Natural killer cell (primary cell): ENCODE results near the gene SNCB. TPM values are rescaled to one million over a fixed set of nuclear protein-coding genes. Genes with fewer than 3 reads are reported as not detected.

ENCODE experiments used
- ATAC-seq, 3 donors: fragments of 150-1000 bp in 2 of 3; fragments of 200-7000 bp in 1 of 3; cut with Tn5 transposase; 1 replicate in 1 of 3; 2 replicates in 2 of 3; pipeline ENCODE4 v1.10.0; 2021; ENCODE audit warnings: mild to moderate bottlenecking in 2 of 3, moderate library complexity in 2 of 3
- DNase-seq, 2 donors: peaks; one replicate each; pipeline versions ENCODE4 v3.0.0 to v3.0.0-alpha.2; 2013 to 2021; ENCODE audit warnings: mixed read lengths in 1 of 2
- H3K27ac ChIP-seq: one replicate; pipeline ENCODE4 v1.5.1; 2013; ENCODE audit warnings: mild to moderate bottlenecking, low read length
- H3K27me3 ChIP-seq: one replicate; pipeline ENCODE4 v1.6.1; 2013; ENCODE audit warnings: low read length; ENCODE audit not compliant: control insufficient read depth, insufficient read depth
- H3K36me3 ChIP-seq: one replicate; pipeline ENCODE4 v1.6.1; 2013; ENCODE audit warnings: low read length; ENCODE audit not compliant: control insufficient read depth, insufficient read depth
- H3K4me1 ChIP-seq: one replicate; pipeline ENCODE4 v1.6.1; 2013; ENCODE audit warnings: low read length; ENCODE audit not compliant: control insufficient read depth, insufficient read depth
- H3K4me3 ChIP-seq: one replicate; pipeline ENCODE4 v1.5.1; 2013; ENCODE audit warnings: low read length
- H3K9me3 ChIP-seq: one replicate; pipeline ENCODE4 v1.6.1; 2013; ENCODE audit warnings: low read length; ENCODE audit not compliant: control insufficient read depth, insufficient read depth
- H3K27ac Mint-ChIP-seq, 2 donors: one replicate each; pipeline ENCODE4 v1.8.0; 2022; ENCODE audit warnings: mild to moderate bottlenecking in 2 of 2, mixed read lengths in 2 of 2, moderate library complexity in 1 of 2
- H3K27me3 Mint-ChIP-seq, 2 donors: one replicate each; pipeline ENCODE4 v1.8.0; 2022; ENCODE audit warnings: low read depth in 2 of 2, mixed read lengths in 2 of 2
- H3K36me3 Mint-ChIP-seq: one replicate; pipeline ENCODE4 v1.8.0; 2022; ENCODE audit warnings: mixed read lengths
- H3K4me1 Mint-ChIP-seq, 2 donors: one replicate each; pipeline ENCODE4 v1.8.0; 2022; ENCODE audit warnings: mixed read lengths in 2 of 2
- H3K4me3 Mint-ChIP-seq: one replicate; pipeline ENCODE4 v1.8.0; 2022; ENCODE audit warnings: mild to moderate bottlenecking, moderate library complexity, mixed read lengths
- H3K9me3 Mint-ChIP-seq, 2 donors: one replicate each; pipeline ENCODE4 v1.8.0; 2022; ENCODE audit warnings: mixed read lengths in 2 of 2
- WGBS: methylation state at CpG from one replicate; pipeline ENCODE4 v1.1.7; 2013; ENCODE audit warnings: missing lambda C conversion rate; ENCODE audit not compliant: insufficient coverage; 5-methylcytosine and 5-hydroxymethylcytosine counted together
- intact Hi-C: fragments of 100-400 bp; cut with micrococcal nuclease; formaldehyde crosslinking; loops from one replicate; pipeline ENCODE4 v1.14.2; 2022
- total RNA-seq, 4 donors: library from RNA; stranded (reverse); fragments of 120-200 nt in 1 of 4; gene quantifications; one replicate each; pipeline versions ENCODE4 v1.2.3 to v1.2.4, GENCODE V29; 2013 to 2022
- TF ChIP-seq, protein P1 (sequence below): fragments of 200-600 bp; IDR thresholded peaks from one replicate; pipeline ENCODE4 v1.8.0; 2022; ENCODE audit warnings: antibody characterized with exemption

SNCB gene
- total RNA-seq, 3 donors from 2014 or later (not counting 1 experiment from before 2014, with no cell fraction given): not detected

DNA sequence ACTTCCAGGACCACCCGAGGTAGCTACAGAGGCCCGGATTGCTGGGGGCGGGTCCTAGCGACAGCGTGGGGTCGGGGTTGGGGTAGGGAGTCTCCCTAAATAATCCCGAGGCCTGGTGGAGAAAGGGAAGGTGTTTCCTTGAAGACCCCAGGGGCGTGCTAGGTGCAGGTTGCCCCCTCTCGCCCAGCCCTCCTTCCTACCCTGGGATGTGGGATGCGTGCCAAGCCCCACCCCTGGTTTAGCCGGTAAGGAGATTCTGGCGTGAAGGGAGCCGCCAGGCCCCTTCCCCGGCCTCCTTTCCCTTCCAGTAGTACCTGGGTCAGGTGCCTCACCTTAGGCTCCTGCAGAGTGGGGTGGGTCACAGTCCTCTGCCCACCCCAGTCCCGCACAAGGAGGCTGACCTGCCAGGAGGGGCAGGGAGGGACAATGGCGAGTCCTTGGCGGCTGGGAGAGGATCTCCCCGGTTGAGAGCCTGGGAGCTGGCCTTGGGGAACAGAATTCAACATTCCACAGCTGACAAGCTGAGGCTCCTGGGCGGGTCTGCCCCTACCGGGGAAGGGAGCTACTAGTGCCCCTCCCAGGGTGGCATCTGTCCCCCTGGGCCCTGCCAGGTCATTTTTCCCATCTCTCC, 17.6 kb upstream of the SNCB start:
- H3K9me3 Mint-ChIP-seq: no peaks in the 10 kb centered on the region
- DNase-seq: peak in 1 of 2 donors; percentile 52
- TF ChIP-seq, protein P1, sequence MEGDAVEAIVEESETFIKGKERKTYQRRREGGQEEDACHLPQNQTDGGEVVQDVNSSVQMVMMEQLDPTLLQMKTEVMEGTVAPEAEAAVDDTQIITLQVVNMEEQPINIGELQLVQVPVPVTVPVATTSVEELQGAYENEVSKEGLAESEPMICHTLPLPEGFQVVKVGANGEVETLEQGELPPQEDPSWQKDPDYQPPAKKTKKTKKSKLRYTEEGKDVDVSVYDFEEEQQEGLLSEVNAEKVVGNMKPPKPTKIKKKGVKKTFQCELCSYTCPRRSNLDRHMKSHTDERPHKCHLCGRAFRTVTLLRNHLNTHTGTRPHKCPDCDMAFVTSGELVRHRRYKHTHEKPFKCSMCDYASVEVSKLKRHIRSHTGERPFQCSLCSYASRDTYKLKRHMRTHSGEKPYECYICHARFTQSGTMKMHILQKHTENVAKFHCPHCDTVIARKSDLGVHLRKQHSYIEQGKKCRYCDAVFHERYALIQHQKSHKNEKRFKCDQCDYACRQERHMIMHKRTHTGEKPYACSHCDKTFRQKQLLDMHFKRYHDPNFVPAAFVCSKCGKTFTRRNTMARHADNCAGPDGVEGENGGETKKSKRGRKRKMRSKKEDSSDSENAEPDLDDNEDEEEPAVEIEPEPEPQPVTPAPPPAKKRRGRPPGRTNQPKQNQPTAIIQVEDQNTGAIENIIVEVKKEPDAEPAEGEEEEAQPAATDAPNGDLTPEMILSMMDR: no peak
- Histone ChIP-seq H3K27ac (peak overlapping the region; percentile 10), H3K4me1 (peaks cover 62% of the 10 kb centered on the region), H3K27me3 (no peaks in the 10 kb centered on the region), H3K36me3 (no peaks in the 10 kb centered on the region), H3K4me3 (peak overlapping the region; percentile 57), H3K9me3 (no peaks in the 10 kb centered on the region)
- ATAC-seq: no peak
- H3K27ac Mint-ChIP-seq: peak overlapping the region; percentile 72 to 84
- no peaks in the 10 kb centered on the region for H3K36me3 Mint-ChIP-seq
- H3K4me1 Mint-ChIP-seq: peaks cover 33 to 64% of the 10 kb centered on the region in 2 donors
- H3K4me3 Mint-ChIP-seq: peak overlapping the region; percentile 83
- intact Hi-C loops: no loop called here
- 33% methylated on average over 20 of the region's 20 CpGs for WGBS
- H3K27me3 Mint-ChIP-seq: no peaks in the 10 kb centered on the region

DNA sequence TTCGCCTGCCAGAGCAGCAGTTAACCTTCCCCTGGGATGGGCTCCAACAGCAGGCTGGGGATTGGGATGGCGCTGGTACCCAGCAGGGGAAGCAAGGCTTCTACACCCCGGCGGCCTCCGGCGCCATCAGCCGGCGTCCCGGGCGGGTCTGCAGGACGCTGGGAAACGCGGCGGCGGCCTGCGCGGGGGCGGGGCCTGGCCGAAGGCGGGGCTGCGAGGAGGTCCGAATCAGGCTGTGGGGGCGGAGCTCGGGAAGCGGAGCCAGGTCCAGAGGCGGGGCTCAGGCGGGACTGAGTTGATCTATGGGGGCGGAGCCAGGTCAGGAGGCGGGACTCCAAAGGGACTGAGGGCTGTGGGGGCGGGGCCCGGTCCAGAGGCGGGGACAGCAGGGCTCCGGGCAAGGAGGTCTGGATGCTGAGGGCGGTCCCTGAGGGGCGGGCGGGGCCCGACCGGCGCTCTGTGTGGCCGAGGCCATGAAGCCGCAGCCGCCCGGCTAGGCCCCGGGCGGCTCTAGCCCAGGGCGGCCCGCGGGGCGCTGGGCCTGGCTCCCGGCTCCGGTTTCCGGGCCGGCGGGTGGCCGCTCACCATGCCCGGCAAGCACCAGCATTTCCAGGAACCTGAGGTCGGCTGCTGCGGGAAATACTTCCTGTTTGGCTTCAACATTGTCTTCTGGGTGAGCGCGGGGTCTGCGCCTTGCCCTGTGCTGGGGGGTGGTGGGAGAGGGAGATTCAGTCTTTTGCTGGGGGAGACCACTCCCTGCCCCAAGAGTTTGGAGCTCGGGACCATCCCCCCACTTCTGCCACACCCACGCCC, 16.9 kb upstream of the SNCB start, which contains the start of gene TSPAN17:
TSPAN17 (plus strand) TSS at position 455 of the 813 bp plus-strand sequence; CDS start at position 587, 132 bp downstream.
- Histone ChIP-seq H3K36me3 (no peaks in the 10 kb centered on the region), H3K27ac (peak within 1 kb of the TSS; percentile 12), H3K4me3 (peak within 1 kb of the TSS; percentile 57), H3K9me3 (no peaks in the 10 kb centered on the region), H3K27me3 (no peaks in the 10 kb centered on the region), H3K4me1 (peaks cover 55% of the 10 kb centered on the region)
- Mint-ChIP-seq H3K36me3 (no peaks in the 10 kb centered on the region), H3K4me3 (peak within 1 kb of the TSS; percentile 90), H3K27me3 (no peaks in the 10 kb centered on the region), H3K27ac (peak within 1 kb of the TSS; percentile 72 to 84), H3K9me3 (no peaks in the 10 kb centered on the region), H3K4me1 (peaks cover 29 to 57% of the 10 kb centered on the region in 2 donors)
- DNase-seq (peak; percentile 96 to 98), ATAC-seq (peak; percentile 94 to 97 (median 95))
- TF ChIP-seq, protein P1: no peak
- intact Hi-C loops: no loop called here
- under 1% methylated on average over 60 of the region's 63 CpGs for WGBS

DNA sequence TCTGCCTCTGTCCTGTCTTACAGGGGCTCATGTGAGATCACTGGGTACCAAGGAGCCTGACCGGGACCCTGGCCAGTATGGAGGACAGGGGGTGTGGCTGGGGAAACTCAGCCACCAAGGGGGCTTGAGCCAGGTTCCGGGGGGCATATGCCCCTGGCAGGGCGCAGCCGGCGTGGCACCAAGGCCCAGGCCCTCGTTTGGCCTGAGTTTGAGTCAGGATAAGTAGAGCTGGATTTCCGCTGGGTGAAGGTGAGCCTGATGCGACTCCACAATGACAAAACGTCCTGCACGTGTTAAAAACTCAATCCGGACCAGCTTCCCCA, 16.3 kb upstream of the SNCB start:
- H3K36me3 Mint-ChIP-seq: no peaks in the 10 kb centered on the region
- Histone ChIP-seq H3K9me3 (no peaks in the 10 kb centered on the region), H3K4me1 (peaks cover 50% of the 10 kb centered on the region), H3K36me3 (no peaks in the 10 kb centered on the region), H3K4me3 (peak overlapping the region; percentile 57), H3K27me3 (no peaks in the 10 kb centered on the region), H3K27ac (peak overlapping the region; percentile 12)
- 38% methylated on average over 11 of the region's 11 CpGs for whole genome bisulfite sequencing
- no peak for DNase-seq
- TF ChIP-seq, protein P1: no peak
- H3K4me3 Mint-ChIP-seq: peak overlapping the region; percentile 90
- no peaks in the 10 kb centered on the region for H3K9me3 Mint-ChIP-seq
- H3K27ac Mint-ChIP-seq: peak overlapping the region; percentile 66 to 84
- H3K4me1 Mint-ChIP-seq: peaks cover 24 to 52% of the 10 kb centered on the region in 2 donors
- H3K27me3 Mint-ChIP-seq: no peaks in the 10 kb centered on the region
- no peak for ATAC-seq
- intact Hi-C loops: no loop called here
